Psoas muscle (tissue), 8 donors: ENCODE results near the gene SDK2. TPM values are rescaled to one million over a fixed set of nuclear protein-coding genes. Genes with fewer than 3 reads are reported as not detected.

Source experiments
- ATAC-seq, 4 donors: fragments of 200-7000 bp; cut with Tn5 transposase; one replicate each; pipeline ENCODE4 v1.9.1; 2020; ENCODE audit warnings: moderate library complexity in 3 of 4, mild to moderate bottlenecking in 2 of 4
- DNase-seq, 2 donors: peaks; one replicate each; pipeline ENCODE4 v3.0.0-alpha.2; 2020
- H3K27ac ChIP-seq: fragments of 200-600 bp; one replicate; pipeline ENCODE4 v1.8.0; 2022
- H3K27me3 ChIP-seq, 3 donors: fragments of 200-600 bp in 1 of 3; one replicate each; pipeline versions ENCODE4 v1.6.1 to v1.8.0; 2013 to 2022; ENCODE audit warnings: low read length in 2 of 3, mild to moderate bottlenecking in 2 of 3, moderate library complexity in 1 of 3; ENCODE audit not compliant: insufficient read depth in 3 of 3
- H3K36me3 ChIP-seq, 2 donors: fragments of 200-600 bp in 1 of 2; one replicate each; pipeline versions ENCODE4 v1.6.1 to v1.8.0; 2013 to 2022; ENCODE audit warnings: low read depth in 1 of 2, mild to moderate bottlenecking in 1 of 2, moderate library complexity in 1 of 2; ENCODE audit not compliant: insufficient read depth in 1 of 2
- H3K4me1 ChIP-seq: fragments of 200-600 bp; one replicate; pipeline ENCODE4 v1.8.0; 2022
- H3K4me3 ChIP-seq: fragments of 200-600 bp; one replicate; pipeline ENCODE4 v1.8.0; 2022; ENCODE audit warnings: mild to moderate bottlenecking
- H3K9me3 ChIP-seq: fragments of 200-600 bp; one replicate; pipeline ENCODE4 v1.8.0; 2022
- WGBS, 3 donors: extraction: QIAGEN DNeasy Blood & Tissue Kit; methylation state at CpG; one replicate each; pipeline versions ENCODE4 v1.1.6 to v1.1.7; 2013; 5-methylcytosine and 5-hydroxymethylcytosine counted together
- intact Hi-C, 2 donors: fragments of 100-400 bp; cut with DNase I; formaldehyde crosslinking; loops; one replicate each; pipeline versions ENCODE4 v1.11.0 to v1.14.2; 2022
- polyA plus RNA-seq, 3 donors: library from polyadenylated mRNA; stranded (reverse); fragments of 200-250 nt; gene quantifications; one replicate each; pipeline ENCODE4 v1.2.3, GENCODE V29; 2013
- total RNA-seq, 4 donors: library from RNA; stranded (reverse); fragmentation: NEBNext Ultra II Directional in 2 of 4; extraction: Animal tissue kit (Norgen Biotek cat#: 25700) in 2 of 4; gene quantifications; one replicate each; pipeline versions ENCODE4 v1.2.1 to v1.2.4, GENCODE V29; 2021 to 2023
- TF ChIP-seq, protein P1 (sequence below): fragments of 200-600 bp; IDR thresholded peaks from one replicate; pipeline ENCODE4 v1.8.0; 2022; ENCODE audit warnings: antibody characterized with exemption
- donor health status: healthy with polysubstance abuse.
- donor health status: DM: no; HTN: no; CAD: no; lungs with moderate emphysema.
- donor health status: Bipolar disorder and iron deficiency.
- donor health status: healthy.
- donor health status: DM: yes; HTN: yes; CAD: no.
- donor health status: DM: no; HTN: no; CAD: no.
- donor health status: DM: no; HTN: no; CAD: no.
- donor health status: DM: yes; HTN: yes; CAD: no.

The SDK2 gene
- total and polyA plus RNA-seq, 7 donors, result 0.04 to 2.8 (median 0.24) TPM

DNA sequence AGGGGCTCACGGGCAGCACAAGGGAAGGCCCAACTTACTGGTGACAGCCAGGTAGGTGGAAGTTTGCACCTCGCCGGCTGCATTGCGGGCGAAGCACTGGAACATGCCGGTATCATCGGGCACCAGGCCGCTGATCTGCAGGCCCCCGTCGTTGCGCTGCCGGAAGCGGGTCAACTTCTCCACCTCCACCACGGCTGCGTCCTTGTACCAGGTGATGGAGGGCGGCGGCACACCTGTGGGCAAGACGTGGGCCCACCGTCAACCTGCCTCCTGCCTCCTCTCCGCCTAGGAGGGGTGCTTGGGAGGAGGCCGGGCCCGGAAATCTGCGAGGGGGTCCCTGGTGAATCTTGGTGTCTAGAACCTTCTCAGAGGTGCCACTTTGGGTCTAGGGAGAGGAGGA is 208.8 kb downstream of the SDK2 start:
- intact Hi-C loops, result no loop called here
- Histone ChIP-seq H3K9me3 (no peaks in the 10 kb centered on the region), H3K4me3 (no peak overlapping the region), H3K36me3 (no peaks in the 10 kb centered on the region), H3K27ac (no peak overlapping the region), H3K27me3 (no peaks in the 10 kb centered on the region), H3K4me1 (no peaks in the 10 kb centered on the region)
- DNase-seq (no peak), ATAC-seq (no peak)
- WGBS, 3 donors, result 96 to 97% (median 97%) methylated on average over 23 of the region's 23 CpGs
- TF ChIP-seq, protein P1, sequence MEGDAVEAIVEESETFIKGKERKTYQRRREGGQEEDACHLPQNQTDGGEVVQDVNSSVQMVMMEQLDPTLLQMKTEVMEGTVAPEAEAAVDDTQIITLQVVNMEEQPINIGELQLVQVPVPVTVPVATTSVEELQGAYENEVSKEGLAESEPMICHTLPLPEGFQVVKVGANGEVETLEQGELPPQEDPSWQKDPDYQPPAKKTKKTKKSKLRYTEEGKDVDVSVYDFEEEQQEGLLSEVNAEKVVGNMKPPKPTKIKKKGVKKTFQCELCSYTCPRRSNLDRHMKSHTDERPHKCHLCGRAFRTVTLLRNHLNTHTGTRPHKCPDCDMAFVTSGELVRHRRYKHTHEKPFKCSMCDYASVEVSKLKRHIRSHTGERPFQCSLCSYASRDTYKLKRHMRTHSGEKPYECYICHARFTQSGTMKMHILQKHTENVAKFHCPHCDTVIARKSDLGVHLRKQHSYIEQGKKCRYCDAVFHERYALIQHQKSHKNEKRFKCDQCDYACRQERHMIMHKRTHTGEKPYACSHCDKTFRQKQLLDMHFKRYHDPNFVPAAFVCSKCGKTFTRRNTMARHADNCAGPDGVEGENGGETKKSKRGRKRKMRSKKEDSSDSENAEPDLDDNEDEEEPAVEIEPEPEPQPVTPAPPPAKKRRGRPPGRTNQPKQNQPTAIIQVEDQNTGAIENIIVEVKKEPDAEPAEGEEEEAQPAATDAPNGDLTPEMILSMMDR, result no peak

DNA sequence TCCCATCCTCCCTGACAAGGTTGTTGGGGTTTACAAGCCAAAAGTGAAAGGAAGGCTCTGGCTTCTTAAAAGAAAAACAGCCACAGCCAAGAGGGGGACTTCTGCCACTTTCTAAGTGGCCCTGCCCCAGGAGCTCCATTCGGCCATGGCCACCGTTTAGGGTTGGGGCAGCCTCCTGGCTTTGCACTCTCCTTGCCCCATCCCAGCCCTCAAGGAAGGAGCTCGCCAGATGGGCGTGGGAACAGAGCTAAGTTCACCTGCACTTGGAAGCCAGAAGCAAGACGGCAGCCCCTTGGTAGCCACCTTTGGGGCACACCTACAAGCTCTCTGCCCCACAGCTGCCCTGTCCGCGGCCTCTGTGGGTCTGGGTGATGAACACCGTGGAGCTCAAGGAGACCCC is 210.1 kb downstream of the SDK2 start:
- DNase-seq, result no peak
- H3K27me3 ChIP-seq, result peaks cover 0 to 2% (median 0%) of the 10 kb centered on the region in 3 donors
- TF ChIP-seq, protein P1, result no peak
- no peaks in the 10 kb centered on the region for H3K36me3 ChIP-seq
- H3K4me1 ChIP-seq, result no peaks in the 10 kb centered on the region
- H3K4me3 ChIP-seq, result no peak overlapping the region
- no peak for ATAC-seq
- 82 to 87% (median 86%) methylated on average over 8 of the region's 8 CpGs for WGBS, 3 donors
- no peaks in the 10 kb centered on the region for H3K9me3 ChIP-seq
- intact Hi-C loops, result loop anchor here in 1 of 2 donors (5.0 kb wide), 1 partner anchor 278 kb away; no protein-coding TSS in a partner anchor
- H3K27ac ChIP-seq, result no peak overlapping the region

DNA sequence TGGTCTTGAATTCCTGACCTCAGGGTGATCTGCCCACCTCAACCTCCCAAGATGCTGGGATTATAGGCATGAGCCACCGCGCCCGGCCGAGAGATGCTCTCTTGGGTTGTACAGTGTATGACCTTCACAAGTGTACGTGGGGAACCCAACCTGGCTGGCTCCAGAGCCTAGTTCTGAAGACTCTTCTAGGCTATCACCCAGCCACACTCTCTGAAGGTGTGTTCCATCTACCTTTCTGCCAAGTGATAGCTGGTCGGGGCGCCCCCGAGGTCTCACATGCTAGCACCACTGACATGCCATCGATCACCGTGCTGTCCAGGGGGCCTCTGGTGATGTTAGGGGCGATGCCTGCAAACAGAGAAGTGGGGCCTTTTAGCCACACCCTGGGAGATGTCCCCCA is 210.7 kb downstream of the SDK2 start:
- no peaks in the 10 kb centered on the region for H3K9me3 ChIP-seq
- H3K4me3 ChIP-seq, result no peak overlapping the region
- 91 to 92% (median 91%) methylated on average over 10 to 11 of the region's 11 CpGs for WGBS, 3 donors
- no peak overlapping the region for H3K27ac ChIP-seq
- TF ChIP-seq, protein P1, result no peak
- ATAC-seq (no peak), DNase-seq (no peak)
- no peaks in the 10 kb centered on the region for H3K4me1 ChIP-seq
- no peaks in the 10 kb centered on the region for H3K36me3 ChIP-seq
- peaks cover 0 to 2% (median 0%) of the 10 kb centered on the region in 3 donors for H3K27me3 ChIP-seq
- intact Hi-C loops, result loop anchor here in 1 of 2 donors (5.0 kb wide), 1 partner anchor 279 kb away; no protein-coding TSS in a partner anchor

DNA sequence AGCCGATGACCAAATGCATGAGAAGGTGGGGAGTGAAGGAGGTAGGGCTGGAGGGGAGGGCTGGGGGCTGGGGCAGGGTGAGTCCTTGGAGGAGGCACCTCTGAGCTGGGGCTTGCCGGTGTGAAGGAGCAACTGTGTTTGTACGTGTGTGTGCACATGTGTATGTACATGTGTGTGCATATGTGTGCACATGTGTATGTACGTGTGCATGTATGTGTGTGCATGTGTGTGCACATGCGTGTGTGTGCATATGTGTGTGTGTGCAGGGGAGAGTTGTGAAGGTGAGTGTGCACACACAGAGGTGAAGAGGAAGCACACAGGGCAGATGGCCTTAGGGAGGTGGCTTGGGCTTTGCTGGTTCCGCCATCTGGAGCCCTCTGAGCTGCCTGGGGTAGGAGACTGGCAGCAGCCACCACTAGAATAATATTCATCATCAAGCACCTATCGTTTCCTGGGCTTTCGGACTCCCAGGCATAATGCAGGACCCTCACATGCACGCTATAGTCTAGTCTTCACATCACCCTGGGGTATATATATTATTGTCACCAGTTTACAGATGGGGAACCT is 211.5 kb downstream of the SDK2 start:
- Histone ChIP-seq H3K27me3 (peaks cover 0 to 2% (median 0%) of the 10 kb centered on the region in 3 donors), H3K9me3 (no peaks in the 10 kb centered on the region), H3K27ac (no peak overlapping the region), H3K4me3 (no peak overlapping the region), H3K4me1 (no peaks in the 10 kb centered on the region), H3K36me3 (no peaks in the 10 kb centered on the region)
- intact Hi-C loops, result loop anchor here in 1 of 2 donors (5.0 kb wide), 1 partner anchor 280 kb away; no protein-coding TSS in a partner anchor
- TF ChIP-seq, protein P1, result no peak
- DNase-seq (no peak), ATAC-seq (no peak)
- 91 to 93% (median 92%) methylated on average over 9 of the region's 9 CpGs for WGBS, 3 donors
